Liver (tissue), 9 donors: ENCODE data around the gene ILK. TPM values are rescaled to one million over a fixed set of nuclear protein-coding genes. Genes with fewer than 3 reads are reported as not detected.

ENCODE experiments used
- DNase-seq: peaks from one replicate; pipeline ENCODE4 v3.0.0-alpha.2; 2017; ENCODE audit warnings: low spot score
- H3K27ac ChIP-seq, 2 donors: one replicate each; pipeline ENCODE4 v1.7.0; 2013; ENCODE audit warnings: inconsistent platforms in 2 of 2, low read length in 2 of 2, control low read depth in 1 of 2, low read depth in 1 of 2, mild to moderate bottlenecking in 1 of 2
- H3K27me3 ChIP-seq, 4 donors: one replicate each; pipeline versions ENCODE4 v1.6.1 to v1.7.0; 2013; ENCODE audit warnings: low read length in 3 of 4, inconsistent platforms in 1 of 4, mild to moderate bottlenecking in 1 of 4, moderate library complexity in 1 of 4; ENCODE audit not compliant: control insufficient read depth in 4 of 4, insufficient read depth in 4 of 4
- H3K36me3 ChIP-seq, 4 donors: one replicate each; pipeline versions ENCODE4 v1.6.1 to v1.7.0; 2013; ENCODE audit warnings: low read length in 3 of 4, mild to moderate bottlenecking in 3 of 4, low read depth in 1 of 4, moderate library complexity in 1 of 4; ENCODE audit not compliant: control insufficient read depth in 4 of 4, insufficient read depth in 3 of 4
- H3K4me1 ChIP-seq, 4 donors: one replicate each; pipeline versions ENCODE4 v1.6.1 to v1.7.0; 2013; ENCODE audit warnings: low read length in 3 of 4, mild to moderate bottlenecking in 3 of 4, moderate library complexity in 1 of 4; ENCODE audit not compliant: control insufficient read depth in 4 of 4, insufficient read depth in 4 of 4
- H3K4me3 ChIP-seq, 3 donors: one replicate each; pipeline versions ENCODE4 v1.6.1 to v1.7.0; 2013; ENCODE audit warnings: low read length in 3 of 3, control low read depth in 1 of 3, low read depth in 1 of 3, mild to moderate bottlenecking in 1 of 3
- H3K9ac ChIP-seq, 2 donors: one replicate each; pipeline ENCODE4 v1.7.0; 2013; ENCODE audit warnings: low read length in 2 of 2, mild to moderate bottlenecking in 2 of 2, moderate library complexity in 2 of 2, control low read depth in 1 of 2, low read depth in 1 of 2
- H3K9me3 ChIP-seq, 4 donors: one replicate each; pipeline versions ENCODE4 v1.6.1 to v1.7.0; 2013; ENCODE audit warnings: low read length in 3 of 4; ENCODE audit not compliant: control insufficient read depth in 4 of 4
- CTCF ChIP-seq: fragments of 150-350 bp; IDR thresholded peaks from 2 replicates; pipeline ENCODE4 v1.5.1; 2017; ENCODE audit warnings: improper control_type of control experiment, low read depth, low read length; ENCODE audit not compliant: missing input control
- EGR1 ChIP-seq, 2 donors: IDR thresholded peaks; 2 replicates each; pipeline ENCODE4 v1.6.1; 2016 to 2018; ENCODE audit warnings: antibody characterized with exemption in 2 of 2, low read depth in 2 of 2
- FOXA2 ChIP-seq: IDR thresholded peaks from 2 replicates; pipeline ENCODE4 v1.6.1; 2016; ENCODE audit warnings: antibody characterized with exemption
- GABPA ChIP-seq, 2 donors: IDR thresholded peaks in 1 of 2; conservative IDR thresholded peaks in 1 of 2; 2 replicates each; pipeline ENCODE4 v1.6.1; 2016; ENCODE audit warnings: antibody characterized with exemption in 2 of 2, mild to moderate bottlenecking in 1 of 2, moderate library complexity in 1 of 2
- HNF4A ChIP-seq, 2 donors: conservative IDR thresholded peaks; 2 replicates each; pipeline ENCODE4 v1.6.1; 2016; ENCODE audit warnings: antibody characterized with exemption in 2 of 2, mild to moderate bottlenecking in 2 of 2
- HNF4G ChIP-seq: IDR thresholded peaks from 2 replicates; pipeline ENCODE4 v1.6.1; 2016; ENCODE audit warnings: antibody characterized with exemption
- JUND ChIP-seq, 2 donors: IDR thresholded peaks; 2 replicates each; pipeline ENCODE4 v1.6.1; 2016; ENCODE audit warnings: antibody characterized with exemption in 2 of 2
- MAX ChIP-seq: IDR thresholded peaks from 2 replicates; pipeline ENCODE4 v1.6.1; 2016; ENCODE audit warnings: antibody characterized with exemption
- NR2F2 ChIP-seq: IDR thresholded peaks from 2 replicates; pipeline ENCODE4 v1.6.1; 2016; ENCODE audit warnings: antibody characterized with exemption
- RAD21 ChIP-seq, 2 donors: IDR thresholded peaks; 2 replicates each; pipeline ENCODE4 v1.6.1; 2016; ENCODE audit warnings: antibody characterized with exemption in 2 of 2, mild to moderate bottlenecking in 2 of 2
- REST ChIP-seq: IDR thresholded peaks from 2 replicates; pipeline ENCODE4 v1.6.1; 2016; ENCODE audit warnings: antibody characterized with exemption, mild to moderate bottlenecking
- SP1 ChIP-seq: IDR thresholded peaks from 2 replicates; pipeline ENCODE4 v1.6.1; 2018; ENCODE audit warnings: antibody characterized with exemption, mild to moderate bottlenecking
- TAF1 ChIP-seq: conservative IDR thresholded peaks from 2 replicates; pipeline ENCODE4 v1.6.1; 2016; ENCODE audit warnings: antibody characterized with exemption, mild to moderate bottlenecking
- YY1 ChIP-seq: IDR thresholded peaks from 2 replicates; pipeline ENCODE4 v1.6.1; 2016; ENCODE audit warnings: antibody characterized with exemption, mild to moderate bottlenecking
- WGBS: extraction: QIAGEN DNeasy Blood & Tissue Kit; methylation state at CpG from one replicate; pipeline ENCODE4 v1.1.7; 2013; 5-methylcytosine and 5-hydroxymethylcytosine counted together
- polyA plus RNA-seq, 2 donors: library from polyadenylated mRNA; stranded (reverse) in 1 of 2; unstranded in 1 of 2; fragments of 200-250 nt in 1 of 2; fragments of >200 nt in 1 of 2; fragmentation: Nextera tagmentation in 1 of 2; extraction: Ambion mirVana in 1 of 2; gene quantifications; one replicate each; pipeline versions ENCODE4 v1.2.1 to v1.2.3, GENCODE V29; 2013 to 2015
- total RNA-seq, 2 donors: library from RNA; depleted of rRNA; stranded (reverse); fragments of >200 nt; gene quantifications; one replicate each; pipeline ENCODE4 v1.2.3, GENCODE V29; 2014
- donor health status: healthy.
- donor health status: healthy.
- donor health status: healthy.
- donor health status: healthy.
- donor health status: healthy.

Gene ILK
- total and polyA plus RNA-seq, 4 donors, result 29.6 to 69.1 (median 48.2) TPM

- Histone ChIP-seq H3K4me3 (no peak overlapping the region), H3K4me1 (peaks cover 3 to 19% (median 17%) of the 10 kb centered on the region in 4 donors), H3K36me3 (peaks cover 0 to 2% (median 0%) of the 10 kb centered on the region in 4 donors), H3K9me3 (no peaks in the 10 kb centered on the region), H3K27me3 (no peaks in the 10 kb centered on the region), H3K27ac (no peak overlapping the region), H3K9ac (no peak overlapping the region)
- WGBS, result 90% methylated on average over 2 of the region's 2 CpGs
- DNase-seq, result no peak
- no peak for TF ChIP-seq SP1
- TF ChIP-seq FOXA2, result no peak
- no peak for TF ChIP-seq YY1
- no peak for TF ChIP-seq RAD21 (IDR thresholded peaks at IDR 0.05)
- TF ChIP-seq CTCF, result no peak
- no peak for TF ChIP-seq HNF4A (conservative IDR thresholded peaks at IDR 0.05)
- no peak for TF ChIP-seq HNF4G
These were observed 31.4 kb upstream of the ILK start for GRCh38 chr11:6572215-6572614.

- no peak overlapping the region for H3K27ac ChIP-seq
- H3K4me3 ChIP-seq, result no peak overlapping the region
- TF ChIP-seq REST (no peak), HNF4A (conservative IDR thresholded peaks at IDR 0.05) (no peak), GABPA (IDR thresholded peaks at IDR 0.05 in 1 of 2, conservative IDR thresholded peaks at IDR 0.05 in 1 of 2) (no peak), NR2F2 (no peak), CTCF (no peak), RAD21 (IDR thresholded peaks at IDR 0.05) (no peak), TAF1 (no peak), YY1 (no peak), MAX (no peak), FOXA2 (no peak), EGR1 (IDR thresholded peaks at IDR 0.05; ENCODE audit: low read depth in 2 of 2) (no peak), JUND (IDR thresholded peaks at IDR 0.05) (no peak)
- H3K9me3 ChIP-seq, result no peaks in the 10 kb centered on the region
- H3K9ac ChIP-seq, result no peak overlapping the region
- no peaks in the 10 kb centered on the region for H3K4me1 ChIP-seq
- 93% methylated on average over 6 of the region's 6 CpGs for WGBS
- peaks cover 0 to 2% (median 0%) of the 10 kb centered on the region in 4 donors for H3K36me3 ChIP-seq
- no peaks in the 10 kb centered on the region for H3K27me3 ChIP-seq
- no peak for DNase-seq
These were observed 28.5 kb upstream of the ILK start for GRCh38 chr11:6574816-6575715.
